Upper lobe of left lung (tissue), 4 donors: Measurements from ENCODE around the gene DDX27.

ENCODE experiments used
- CTCF ChIP-seq, 6 experiments: fragments of 450-650 bp in 4 of 6; fragments of 200-600 bp in 2 of 6; sonication (generic) in 2 of 6; IDR thresholded peaks; one replicate each; pipeline ENCODE4 v1.5.1; 2016 to 2019; ENCODE audit warnings: antibody characterized with exemption in 6 of 6
- POLR2A ChIP-seq, 4 donors: fragments of 450-650 bp; IDR thresholded peaks; one replicate each; pipeline ENCODE4 v1.5.1; 2016 to 2017; ENCODE audit warnings: antibody characterized with exemption in 4 of 4, mild to moderate bottlenecking in 2 of 4

GRCh38 chr20:49288250-49288751, 69.1 kb downstream of the DDX27 start:
- TF ChIP-seq CTCF (IDR thresholded peaks at IDR 0.05) (no peak), POLR2A (IDR thresholded peaks at IDR 0.05) (no peak)
